ENCODE data around the gene PPP1R14C. TPM values are rescaled to one million over a fixed set of nuclear protein-coding genes. Genes with fewer than 3 reads are reported as not detected.

Gene PPP1R14C
- total RNA-seq, 1 donor from 2014 or later: 0.98 TPM

DNA sequence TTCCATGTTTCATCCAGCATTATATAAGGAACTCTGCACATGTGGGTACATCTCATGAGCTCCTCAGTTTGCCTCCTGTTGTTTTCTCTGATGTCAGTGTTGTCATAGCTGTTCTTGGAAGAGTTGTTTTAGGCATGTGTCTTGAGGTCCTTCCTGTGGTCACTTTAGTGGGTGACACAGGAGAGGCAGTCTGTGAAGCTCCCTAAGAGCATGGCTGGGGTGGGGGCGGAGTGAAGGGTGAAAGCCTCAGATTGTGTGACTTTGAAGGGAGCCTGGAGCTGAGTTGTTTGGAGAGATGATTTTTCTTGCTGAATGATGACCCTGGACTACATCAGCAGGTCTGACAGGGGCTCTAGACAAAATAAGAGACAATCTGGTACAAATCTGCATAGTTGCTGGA, 37.7 kb downstream of the PPP1R14C start:
- H3K27ac Mint-ChIP-seq: no peak overlapping the region
- H3K4me1 Mint-ChIP-seq (ENCODE audit: low read depth): peaks cover 13% of the 10 kb centered on the region
- H3K4me3 Mint-ChIP-seq (ENCODE audit: low read depth): no peak overlapping the region
- DNase-seq (ENCODE audit: low spot score, unreplicated experiment): no peak
- H3K36me3 Mint-ChIP-seq (ENCODE audit: insufficient read depth): no peaks in the 10 kb centered on the region
- TF ChIP-seq, protein P1, sequence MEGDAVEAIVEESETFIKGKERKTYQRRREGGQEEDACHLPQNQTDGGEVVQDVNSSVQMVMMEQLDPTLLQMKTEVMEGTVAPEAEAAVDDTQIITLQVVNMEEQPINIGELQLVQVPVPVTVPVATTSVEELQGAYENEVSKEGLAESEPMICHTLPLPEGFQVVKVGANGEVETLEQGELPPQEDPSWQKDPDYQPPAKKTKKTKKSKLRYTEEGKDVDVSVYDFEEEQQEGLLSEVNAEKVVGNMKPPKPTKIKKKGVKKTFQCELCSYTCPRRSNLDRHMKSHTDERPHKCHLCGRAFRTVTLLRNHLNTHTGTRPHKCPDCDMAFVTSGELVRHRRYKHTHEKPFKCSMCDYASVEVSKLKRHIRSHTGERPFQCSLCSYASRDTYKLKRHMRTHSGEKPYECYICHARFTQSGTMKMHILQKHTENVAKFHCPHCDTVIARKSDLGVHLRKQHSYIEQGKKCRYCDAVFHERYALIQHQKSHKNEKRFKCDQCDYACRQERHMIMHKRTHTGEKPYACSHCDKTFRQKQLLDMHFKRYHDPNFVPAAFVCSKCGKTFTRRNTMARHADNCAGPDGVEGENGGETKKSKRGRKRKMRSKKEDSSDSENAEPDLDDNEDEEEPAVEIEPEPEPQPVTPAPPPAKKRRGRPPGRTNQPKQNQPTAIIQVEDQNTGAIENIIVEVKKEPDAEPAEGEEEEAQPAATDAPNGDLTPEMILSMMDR (IDR thresholded peaks at IDR 0.05; ENCODE audit: unreplicated experiment): no peak
- no peaks in the 10 kb centered on the region for H3K9me3 Mint-ChIP-seq (ENCODE audit: low read depth)
- H3K27me3 Mint-ChIP-seq: peaks cover 4% of the 10 kb centered on the region

DNA sequence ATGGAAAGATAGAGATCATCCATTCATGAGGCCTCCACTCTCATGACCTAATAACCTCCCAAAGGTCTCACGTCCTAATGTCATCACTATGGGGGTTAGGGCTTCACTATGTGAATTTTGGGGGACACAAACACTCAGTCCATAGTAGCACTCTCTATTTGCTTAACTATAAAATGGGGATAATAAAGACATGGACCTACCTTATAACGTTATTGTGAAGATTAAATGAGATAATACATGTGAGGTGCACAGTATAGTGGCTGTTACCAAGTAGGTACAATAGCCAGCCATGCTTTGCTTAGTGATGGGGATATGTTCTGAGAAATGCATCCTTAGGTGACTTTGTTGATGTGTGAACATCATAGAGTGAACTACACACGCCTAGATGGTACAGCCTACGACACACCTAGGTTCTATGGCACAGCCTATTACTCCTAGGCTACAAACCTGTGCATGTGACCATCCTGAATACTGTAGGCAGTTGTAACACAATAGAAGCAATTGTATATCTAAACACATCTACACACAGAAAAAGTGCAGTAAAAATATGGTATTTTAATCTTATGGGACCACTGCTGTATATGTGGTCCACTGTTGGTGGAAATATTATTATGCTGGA, 39.7 kb downstream of the PPP1R14C start:
- H3K4me3 Mint-ChIP-seq (ENCODE audit: low read depth): no peak overlapping the region
- H3K4me1 Mint-ChIP-seq (ENCODE audit: low read depth): peaks cover 11% of the 10 kb centered on the region
- H3K36me3 Mint-ChIP-seq (ENCODE audit: insufficient read depth): no peaks in the 10 kb centered on the region
- no peak overlapping the region for H3K27ac Mint-ChIP-seq
- TF ChIP-seq, protein P1 (IDR thresholded peaks at IDR 0.05; ENCODE audit: unreplicated experiment): no peak
- DNase-seq (ENCODE audit: low spot score, unreplicated experiment): no peak
- H3K27me3 Mint-ChIP-seq: peaks cover 4% of the 10 kb centered on the region
- H3K9me3 Mint-ChIP-seq (ENCODE audit: low read depth): no peaks in the 10 kb centered on the region

DNA sequence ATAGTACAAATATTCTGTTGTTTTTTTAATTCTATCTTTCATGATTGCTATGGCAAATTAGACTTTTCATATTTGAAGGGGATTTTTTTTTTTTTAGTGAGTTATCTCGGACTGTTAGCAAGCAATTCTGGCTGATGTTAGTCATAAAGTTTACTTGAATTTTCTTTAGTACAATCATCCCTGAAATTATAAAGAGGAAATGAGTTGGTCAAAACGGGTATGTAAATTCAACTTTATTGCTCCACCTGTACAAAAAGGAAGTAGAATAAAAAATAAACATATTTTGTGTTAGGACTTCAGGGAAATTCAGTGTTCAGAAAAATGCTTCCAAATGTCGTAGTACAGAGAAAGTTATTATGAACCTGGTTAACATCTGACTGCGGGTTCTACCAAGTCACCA, 40.3 kb downstream of the PPP1R14C start:
- H3K4me1 Mint-ChIP-seq (ENCODE audit: low read depth): peaks cover 5% of the 10 kb centered on the region

DNA sequence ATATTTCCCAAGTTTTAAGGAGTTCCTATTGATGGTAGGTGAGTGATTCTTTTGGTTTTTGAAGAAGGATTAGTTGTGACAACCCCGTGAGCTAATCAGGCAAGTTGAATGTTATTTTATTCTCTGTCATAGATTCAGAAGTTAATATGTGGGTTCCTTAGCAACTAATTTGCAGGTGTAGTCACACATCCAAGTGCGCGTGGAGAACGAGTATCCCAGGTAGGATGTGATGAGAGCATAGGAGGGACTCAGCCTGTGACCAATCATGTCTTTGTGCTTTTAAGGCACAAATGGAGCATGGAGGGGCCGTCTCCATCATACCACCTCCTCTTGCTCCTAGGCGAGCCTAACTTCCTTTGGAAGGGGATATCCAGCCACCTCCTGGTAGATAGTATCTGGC, 41.1 kb downstream of the PPP1R14C start:
- TF ChIP-seq, protein P1 (IDR thresholded peaks at IDR 0.05; ENCODE audit: unreplicated experiment): no peak
- Mint-ChIP-seq H3K27me3 (peaks cover 4% of the 10 kb centered on the region), H3K9me3 (ENCODE audit: low read depth) (no peaks in the 10 kb centered on the region), H3K4me3 (ENCODE audit: low read depth) (no peak overlapping the region), H3K27ac (no peak overlapping the region), H3K36me3 (ENCODE audit: insufficient read depth) (no peaks in the 10 kb centered on the region), H3K4me1 (ENCODE audit: low read depth) (no peaks in the 10 kb centered on the region)
- DNase-seq (ENCODE audit: low spot score, unreplicated experiment): no peak

More for the DNA sequence above, 40.3 kb downstream of the PPP1R14C start:
- TF ChIP-seq, protein P1 (IDR thresholded peaks at IDR 0.05; ENCODE audit: unreplicated experiment): no peak
- peaks cover 4% of the 10 kb centered on the region for H3K27me3 Mint-ChIP-seq
- no peaks in the 10 kb centered on the region for H3K36me3 Mint-ChIP-seq (ENCODE audit: insufficient read depth)
- no peak overlapping the region for H3K27ac Mint-ChIP-seq
- no peak overlapping the region for H3K4me3 Mint-ChIP-seq (ENCODE audit: low read depth)
- H3K9me3 Mint-ChIP-seq (ENCODE audit: low read depth): no peaks in the 10 kb centered on the region
- DNase-seq (ENCODE audit: low spot score, unreplicated experiment): no peak

DNA sequence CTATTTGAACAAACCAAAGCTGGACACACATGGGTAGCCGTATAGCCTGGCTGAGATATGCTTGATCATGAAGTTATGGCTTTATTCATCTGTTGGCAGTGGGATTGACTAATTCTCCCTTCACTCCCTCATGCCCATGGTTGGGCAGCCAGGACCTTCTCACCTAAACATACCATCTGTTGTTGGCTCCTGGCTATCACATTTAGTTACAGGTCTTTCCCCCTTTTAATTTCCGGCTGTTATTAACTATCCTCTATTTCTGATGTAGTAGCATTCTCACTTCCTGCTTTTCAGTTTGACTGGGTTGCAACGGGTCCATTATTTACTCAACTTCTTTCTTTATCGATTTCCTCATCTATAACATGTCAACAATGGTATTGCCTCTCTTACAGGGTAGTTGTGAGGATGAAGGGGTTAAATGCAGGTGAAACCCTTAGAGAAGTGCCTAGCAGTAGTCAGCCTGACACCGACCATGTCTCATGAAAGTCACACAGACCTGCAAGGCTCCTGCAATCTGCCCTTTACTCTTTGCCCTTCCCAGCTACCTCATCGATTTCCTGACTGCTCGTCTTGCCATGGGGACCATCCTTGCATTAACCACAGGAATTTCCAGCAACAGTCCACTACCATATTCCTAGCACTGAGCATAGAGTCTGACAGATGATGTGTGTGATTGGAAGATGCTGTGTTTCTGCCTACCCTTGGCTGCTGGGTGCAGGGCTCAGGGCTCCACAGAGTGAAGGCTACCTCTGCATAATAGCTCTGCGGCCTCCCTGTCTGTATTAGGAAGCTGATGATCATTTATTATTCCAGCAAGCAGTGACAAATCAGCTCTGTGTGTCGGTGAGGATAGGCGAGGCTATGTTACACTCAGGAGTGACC, 42.2 kb downstream of the PPP1R14C start:
- Mint-ChIP-seq H3K9me3 (ENCODE audit: low read depth) (no peaks in the 10 kb centered on the region), H3K36me3 (ENCODE audit: insufficient read depth) (no peaks in the 10 kb centered on the region), H3K4me1 (ENCODE audit: low read depth) (no peaks in the 10 kb centered on the region), H3K27me3 (peaks cover 11% of the 10 kb centered on the region), H3K4me3 (ENCODE audit: low read depth) (no peak overlapping the region), H3K27ac (no peak overlapping the region)
- DNase-seq (ENCODE audit: low spot score, unreplicated experiment): no peak
- TF ChIP-seq, protein P1 (IDR thresholded peaks at IDR 0.05; ENCODE audit: unreplicated experiment): no peak
